PC-3 (cell line): ENCODE data around the gene FOXD2. TPM values are rescaled to one million over a fixed set of nuclear protein-coding genes. Genes with fewer than 3 reads are reported as not detected.
"Not testable (repeated sequence)": the region's sequence is repeated elsewhere in the genome, so short reads cannot be mapped to it uniquely, and the experiment has no call there.

Experiments
- ATAC-seq: fragments of 200-7000 bp; cut with Tn5 transposase; 2 replicates; pipeline ENCODE4 v1.9.1; 2020; ENCODE audit warnings: mild to moderate bottlenecking, moderate library complexity
- BruUV-seq: library from RNA; stranded (reverse); fragments of 400-500 nt; replicated peaks from 2 replicates; lab custom pipeline; 2021; lab: Mats Ljungman, UMichigan
- CTCF ChIA-PET: fragments of 300-600 bp; sonication (Branson Sonifier 250); formaldehyde crosslinking; loops from one replicate; lab custom pipeline; 2022; ENCODE audit warnings: antibody characterized with exemption; lab: Charles Lee
- POLR2A ChIA-PET: fragments of 300-600 bp; sonication (Branson Sonifier 250); formaldehyde crosslinking; loops from one replicate; lab custom pipeline; 2022; ENCODE audit warnings: antibody characterized with exemption; ENCODE audit not compliant: unreplicated experiment; lab: Charles Lee
- DNase-seq: peaks from one replicate; pipeline ENCODE4 v3.0.0-alpha.2; 2015
- H2AFZ ChIP-seq: fragments of 300-600 bp; sonication (generic); 2 replicates; pipeline ENCODE4 v1.6.0; 2016; ENCODE audit warnings: antibody characterized with exemption, low read length
- H3F3A ChIP-seq: fragments of 300-600 bp; sonication (generic); one replicate; pipeline ENCODE4 v1.6.0; 2017; ENCODE audit warnings: antibody characterized with exemption, low read length, control low read depth, mild to moderate bottlenecking; ENCODE audit not compliant: unreplicated experiment
- H3K27ac ChIP-seq: fragments of 300-600 bp; sonication (generic); 2 replicates; pipeline ENCODE4 v1.5.1; 2016; ENCODE audit warnings: mild to moderate bottlenecking, low read length
- H3K27me3 ChIP-seq: fragments of 300-600 bp; sonication (generic); 2 replicates; pipeline ENCODE4 v1.6.1; 2016; ENCODE audit warnings: low read length, mixed read lengths
- H3K36me3 ChIP-seq: fragments of 300-600 bp; sonication (generic); 2 replicates; pipeline ENCODE4 v1.6.1; 2016; ENCODE audit warnings: low read depth, mixed run types, low read length, mixed read lengths
- H3K4me1 ChIP-seq: fragments of 300-600 bp; sonication (generic); 2 replicates; pipeline ENCODE4 v1.5.1; 2016; ENCODE audit warnings: low read length; ENCODE audit not compliant: insufficient read depth
- H3K4me2 ChIP-seq: fragments of 300-600 bp; sonication (generic); 2 replicates; pipeline ENCODE4 v1.6.0; 2016; ENCODE audit warnings: low read length
- H3K4me3 ChIP-seq: fragments of 300-600 bp; sonication (generic); 2 replicates; pipeline ENCODE4 v1.5.1; 2016; ENCODE audit warnings: mild to moderate bottlenecking, low read length, mixed read lengths
- H3K79me2 ChIP-seq: fragments of 300-600 bp; sonication (generic); 2 replicates; pipeline ENCODE4 v1.6.1; 2017; ENCODE audit warnings: low read length, mixed read lengths
- H3K9ac ChIP-seq: fragments of 300-600 bp; sonication (generic); 2 replicates; pipeline ENCODE4 v1.6.0; 2016; ENCODE audit warnings: mild to moderate bottlenecking, low read length
- H3K9me2 ChIP-seq: fragments of 300-600 bp; sonication (generic); replicated peaks from 2 replicates; pipeline ENCODE4 v1.6.1; 2016; ENCODE audit warnings: mixed run types, low read length, mixed read lengths
- H3K9me3 ChIP-seq: fragments of 300-600 bp; sonication (generic); 2 replicates; pipeline ENCODE4 v1.6.1; 2016; ENCODE audit warnings: low read length, mixed read lengths
- H4K20me1 ChIP-seq: fragments of 300-600 bp; sonication (generic); 2 replicates; pipeline ENCODE4 v1.6.1; 2016; ENCODE audit warnings: low read length, mixed read lengths
- EZH2 ChIP-seq: fragments of 300-600 bp; sonication (generic); IDR thresholded peaks from one replicate; pipeline ENCODE4 v1.6.1; 2017; ENCODE audit warnings: antibody characterized with exemption, mild to moderate bottlenecking, low read length; ENCODE audit not compliant: unreplicated experiment
- EZH2phosphoT487 ChIP-seq: fragments of 300-600 bp; sonication (generic); IDR thresholded peaks from 2 replicates; pipeline ENCODE4 v1.6.1; 2018; ENCODE audit warnings: mild to moderate bottlenecking, antibody characterized with exemption, low read length, borderline replicate concordance
- intact Hi-C: fragments of 100-400 bp; cut with micrococcal nuclease; formaldehyde crosslinking; loops from 2 replicates; pipeline ENCODE4 v1.9.0; 2023
- total RNA-seq: library from RNA; depleted of rRNA; stranded (reverse); fragments of >200 nt; gene quantifications from 2 replicates; pipeline ENCODE4 v1.2.3, GENCODE V29; 2014
- TF ChIP-seq, protein P1 (sequence below): fragments of 300-600 bp; sonication (generic); conservative IDR thresholded peaks from 2 replicates; pipeline ENCODE4 v1.5.1; 2017; ENCODE audit warnings: antibody characterized with exemption, low read depth, mild to moderate bottlenecking, low read length

FOXD2 gene
- total RNA-seq, 1 experiment from 2014 or later, result 0.80 TPM

GRCh38 chr1:47450606-47451005 lies 12.8 kb downstream of the FOXD2 start:
- intact Hi-C loops, result no loop called here
- no peak overlapping the region for H3K4me3 ChIP-seq
- H3K9me3 ChIP-seq, result no peaks in the 10 kb centered on the region
- no peak overlapping the region for H3K27ac ChIP-seq
- TF ChIP-seq, protein P1, sequence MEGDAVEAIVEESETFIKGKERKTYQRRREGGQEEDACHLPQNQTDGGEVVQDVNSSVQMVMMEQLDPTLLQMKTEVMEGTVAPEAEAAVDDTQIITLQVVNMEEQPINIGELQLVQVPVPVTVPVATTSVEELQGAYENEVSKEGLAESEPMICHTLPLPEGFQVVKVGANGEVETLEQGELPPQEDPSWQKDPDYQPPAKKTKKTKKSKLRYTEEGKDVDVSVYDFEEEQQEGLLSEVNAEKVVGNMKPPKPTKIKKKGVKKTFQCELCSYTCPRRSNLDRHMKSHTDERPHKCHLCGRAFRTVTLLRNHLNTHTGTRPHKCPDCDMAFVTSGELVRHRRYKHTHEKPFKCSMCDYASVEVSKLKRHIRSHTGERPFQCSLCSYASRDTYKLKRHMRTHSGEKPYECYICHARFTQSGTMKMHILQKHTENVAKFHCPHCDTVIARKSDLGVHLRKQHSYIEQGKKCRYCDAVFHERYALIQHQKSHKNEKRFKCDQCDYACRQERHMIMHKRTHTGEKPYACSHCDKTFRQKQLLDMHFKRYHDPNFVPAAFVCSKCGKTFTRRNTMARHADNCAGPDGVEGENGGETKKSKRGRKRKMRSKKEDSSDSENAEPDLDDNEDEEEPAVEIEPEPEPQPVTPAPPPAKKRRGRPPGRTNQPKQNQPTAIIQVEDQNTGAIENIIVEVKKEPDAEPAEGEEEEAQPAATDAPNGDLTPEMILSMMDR, result no peak
- TF ChIP-seq EZH2 (no peak), EZH2phosphoT487 (no peak)
- POLR2A ChIA-PET, result no interaction called here
- H3K4me2 ChIP-seq, result no peak overlapping the region
- no peak overlapping the region for H2AFZ ChIP-seq
- no peaks in the 10 kb centered on the region for H3F3A ChIP-seq
- no peak for ATAC-seq
- no peak overlapping the region for H3K9ac ChIP-seq
- no peaks in the 10 kb centered on the region for H3K79me2 ChIP-seq
- H4K20me1 ChIP-seq, result no peaks in the 10 kb centered on the region
- H3K9me2 ChIP-seq, result no peaks in the 10 kb centered on the region
- no peaks in the 10 kb centered on the region for H3K4me1 ChIP-seq
- H3K36me3 ChIP-seq, result no peaks in the 10 kb centered on the region
- DNase-seq, result no peak
- BruUV-seq, result no TSS peak
- H3K27me3 ChIP-seq, result peaks cover 38% of the 10 kb centered on the region
- CTCF ChIA-PET, result no interaction called here

DNA sequence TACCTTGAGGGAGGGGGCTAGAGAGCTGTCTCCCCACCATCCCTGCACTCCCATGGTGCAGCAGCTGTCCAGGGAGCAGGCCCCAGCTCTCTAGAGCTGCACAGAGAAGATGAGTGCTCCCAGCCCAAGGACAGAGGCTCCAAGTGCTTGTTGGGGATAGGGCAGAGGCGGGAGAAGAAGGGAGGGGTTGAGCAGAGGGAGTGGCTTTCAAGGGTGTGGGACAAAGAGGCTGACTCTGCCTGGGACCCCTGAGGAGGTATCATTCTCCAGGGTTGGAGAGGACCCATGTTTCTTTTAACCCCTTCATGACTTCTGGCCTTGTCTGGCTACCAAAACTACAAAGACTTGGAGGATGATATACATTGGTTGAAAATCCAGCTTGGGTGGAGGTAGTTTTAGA lies 14.6 kb downstream of the FOXD2 start:
- BruUV-seq, result no TSS peak
- H3K4me1 ChIP-seq, result no peaks in the 10 kb centered on the region
- ATAC-seq (no peak), DNase-seq (no peak)
- no peak overlapping the region for H3K4me3 ChIP-seq
- H3K4me2 ChIP-seq, result no peak overlapping the region
- peaks cover 25% of the 10 kb centered on the region for H3K27me3 ChIP-seq
- no peaks in the 10 kb centered on the region for H3K79me2 ChIP-seq
- ChIA-PET CTCF (no interaction called here), POLR2A (no interaction called here)
- no peak overlapping the region for H3K9ac ChIP-seq
- intact Hi-C loops, result no loop called here
- no peak overlapping the region for H2AFZ ChIP-seq
- H3K36me3 ChIP-seq, result no peaks in the 10 kb centered on the region
- TF ChIP-seq EZH2, result no peak
- no peak for TF ChIP-seq EZH2phosphoT487
- TF ChIP-seq, protein P1, result no peak
- no peaks in the 10 kb centered on the region for H3F3A ChIP-seq
- no peaks in the 10 kb centered on the region for H3K9me2 ChIP-seq
- no peaks in the 10 kb centered on the region for H4K20me1 ChIP-seq
- no peaks in the 10 kb centered on the region for H3K9me3 ChIP-seq
- no peak overlapping the region for H3K27ac ChIP-seq

DNA sequence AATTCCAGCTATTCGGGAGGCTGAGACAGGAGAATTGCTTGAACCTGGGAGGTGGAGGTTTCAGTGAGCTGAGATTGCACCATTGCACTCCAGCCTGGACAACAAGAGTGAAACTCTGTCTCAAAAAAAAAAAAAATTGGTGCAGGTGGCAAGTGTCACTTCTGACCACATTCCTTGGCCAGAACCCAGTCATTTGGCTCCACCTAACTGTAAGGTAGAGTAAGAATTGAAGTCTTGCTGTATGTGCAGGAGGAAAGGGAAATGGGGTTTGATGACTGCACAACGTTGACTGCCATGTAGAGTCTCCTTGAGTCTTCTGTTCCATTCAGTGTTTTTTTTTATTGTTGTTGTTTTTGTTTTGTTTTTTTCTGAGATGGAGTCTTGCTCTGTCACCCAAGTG lies 16.1 kb downstream of the FOXD2 start:
- H3K9me2 ChIP-seq, H3K9ac ChIP-seq, H3K4me2 ChIP-seq, H3K4me1 ChIP-seq, H3K36me3 ChIP-seq, CTCF ChIA-PET, H3K4me3 ChIP-seq, H3K79me2 ChIP-seq, DNase-seq, H3K9me3 ChIP-seq, POLR2A ChIA-PET, H2AFZ ChIP-seq, intact Hi-C loops, ATAC-seq, H3K27ac ChIP-seq, H4K20me1 ChIP-seq, BruUV-seq, H3F3A ChIP-seq: not testable (repeated sequence)
- H3K27me3 ChIP-seq, result peaks cover 13% of the 10 kb centered on the region
